SJCRH30 (cell line): Measurements from ENCODE around the gene KLHL20. TPM values are rescaled to one million over a fixed set of nuclear protein-coding genes. Genes with fewer than 3 reads are reported as not detected.
"Not testable (repeated sequence)": the region's sequence is repeated elsewhere in the genome, so short reads cannot be mapped to it uniquely, and the experiment has no call there.

Experiments used
- DNase-seq, 2 experiments: peaks; one replicate each; pipeline ENCODE4 v3.0.0-alpha.2; 2015 to 2020
- H3K27ac ChIP-seq: fragments of 250-450 bp; sonication (Bioruptor Pico); 2 replicates; pipeline ENCODE4 v1.5.1; 2020; ENCODE audit warnings: mild to moderate bottlenecking, moderate library complexity
- H3K27me3 ChIP-seq: fragments of 250-450 bp; sonication (Bioruptor Pico); 2 replicates; pipeline ENCODE4 v1.5.1; 2020; ENCODE audit warnings: mild to moderate bottlenecking, moderate library complexity
- H3K36me3 ChIP-seq: fragments of 250-450 bp; sonication (Bioruptor Pico); 2 replicates; pipeline ENCODE4 v1.5.1; 2020; ENCODE audit warnings: mild to moderate bottlenecking, moderate library complexity
- H3K4me1 ChIP-seq: fragments of 250-450 bp; sonication (Bioruptor Pico); 2 replicates; pipeline ENCODE4 v1.5.1; 2020; ENCODE audit warnings: mild to moderate bottlenecking, moderate library complexity
- H3K4me3 ChIP-seq: fragments of 250-450 bp; sonication (Bioruptor Pico); 2 replicates; pipeline ENCODE4 v1.5.1; 2020; ENCODE audit warnings: mild to moderate bottlenecking, moderate library complexity
- H3K9me3 ChIP-seq: fragments of 250-450 bp; sonication (Bioruptor Pico); replicated peaks from 2 replicates; pipeline ENCODE4 v1.5.1; 2020; ENCODE audit warnings: mild to moderate bottlenecking, moderate library complexity
- total RNA-seq: library from RNA; depleted of rRNA; stranded (reverse); fragments of >200 nt; shearing (Covaris generic); gene quantifications from 2 replicates; pipeline ENCODE4 v1.2.3, GENCODE V29; 2014

KLHL20 gene
- total RNA-seq, 1 experiment from 2014 or later, result 14.1 TPM

DNA sequence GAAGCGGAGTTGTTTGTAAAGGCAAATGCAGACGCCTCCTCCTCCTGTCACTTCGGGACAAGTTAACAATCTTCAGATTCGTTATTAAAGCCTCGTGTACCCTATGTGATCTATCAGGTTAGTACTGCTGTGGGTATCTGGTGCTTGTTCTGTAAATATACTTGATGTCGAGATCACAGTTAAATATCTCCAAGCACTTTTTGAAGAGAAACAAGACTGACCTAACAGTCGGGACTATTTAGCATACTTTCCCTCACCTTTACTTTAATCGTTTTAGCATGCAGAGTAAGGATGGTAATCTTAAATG, 710 bp downstream of the KLHL20 start:
- no peak for DNase-seq
- Histone ChIP-seq H3K4me1 (no peaks in the 10 kb centered on the region), H3K27ac (peak overlapping the region; percentile 35), H3K4me3 (peak overlapping the region; percentile 74), H3K27me3 (no peaks in the 10 kb centered on the region), H3K36me3 (no peaks in the 10 kb centered on the region; the same call in 1 of the 2 replicates), H3K9me3 (no peaks in the 10 kb centered on the region)

DNA sequence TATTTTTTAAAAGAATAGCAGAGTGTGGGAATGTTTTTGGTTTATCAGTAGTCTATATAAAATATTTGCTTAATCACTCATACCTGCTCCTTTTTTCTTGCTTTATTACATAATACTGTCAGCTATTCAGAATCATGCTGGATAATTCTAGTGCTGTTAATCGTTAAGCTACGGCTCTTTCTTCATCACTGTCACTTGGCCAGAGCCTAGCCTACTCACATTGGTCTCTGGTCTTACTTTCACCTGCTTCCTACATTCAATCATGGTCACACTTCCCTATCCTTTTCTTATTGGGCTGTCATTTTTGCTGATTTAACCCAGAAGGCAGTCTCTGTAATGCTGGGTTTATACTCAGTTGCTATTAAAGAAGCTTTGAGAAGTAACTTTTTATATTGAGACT, 2.5 kb downstream of the KLHL20 start:
- no peak for DNase-seq
- Histone ChIP-seq H3K9me3 (no peaks in the 10 kb centered on the region), H3K4me3 (no peak overlapping the region), H3K4me1 (no peaks in the 10 kb centered on the region), H3K27me3 (no peaks in the 10 kb centered on the region), H3K36me3 (no peaks in the 10 kb centered on the region; the same call in 1 of the 2 replicates), H3K27ac (no peak overlapping the region)

DNA sequence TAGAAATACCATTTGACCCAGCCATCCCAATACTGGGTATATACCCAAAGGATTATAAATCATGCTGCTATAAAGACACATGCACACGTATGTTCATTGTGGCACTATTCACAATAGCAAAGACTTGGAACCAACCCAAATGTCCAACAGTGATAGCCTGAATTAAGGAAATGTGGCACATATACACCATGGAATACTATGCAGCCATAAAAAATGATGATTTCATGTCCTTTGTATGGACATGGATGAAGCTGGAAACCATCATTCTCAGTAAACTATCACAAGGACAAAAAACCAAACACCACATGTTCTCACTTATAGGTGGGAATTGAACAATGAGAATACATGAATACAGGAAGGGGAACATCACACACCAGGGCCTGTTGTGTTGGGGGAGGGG, 16.6 kb downstream of the KLHL20 start:
- peaks cover 11% of the 10 kb centered on the region; the same call in 1 of the 2 replicates for H3K36me3 ChIP-seq
- H3K27ac ChIP-seq, H3K4me1 ChIP-seq, H3K9me3 ChIP-seq, H3K27me3 ChIP-seq, H3K4me3 ChIP-seq, DNase-seq: not testable (repeated sequence)

DNA sequence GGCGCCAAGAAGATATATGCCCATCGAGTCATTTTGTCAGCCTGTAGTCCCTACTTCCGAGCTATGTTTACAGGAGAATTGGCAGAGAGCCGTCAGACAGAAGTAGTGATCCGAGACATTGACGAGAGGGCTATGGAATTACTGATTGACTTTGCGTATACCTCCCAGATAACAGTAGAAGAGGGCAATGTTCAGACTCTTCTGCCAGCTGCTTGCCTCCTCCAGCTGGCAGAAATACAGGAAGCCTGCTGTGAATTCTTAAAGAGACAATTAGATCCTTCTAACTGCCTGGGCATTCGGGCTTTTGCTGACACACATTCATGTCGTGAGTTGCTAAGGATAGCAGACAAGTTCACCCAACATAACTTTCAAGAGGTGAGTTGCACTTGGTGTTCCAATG, 19.1 kb downstream of the KLHL20 start:
- Histone ChIP-seq H3K4me1 (no peaks in the 10 kb centered on the region), H3K9me3 (no peaks in the 10 kb centered on the region), H3K36me3 (peaks cover 11% of the 10 kb centered on the region; the same call in 1 of the 2 replicates), H3K27ac (no peak overlapping the region), H3K27me3 (no peaks in the 10 kb centered on the region), H3K4me3 (no peak overlapping the region)
- DNase-seq, result no peak

DNA sequence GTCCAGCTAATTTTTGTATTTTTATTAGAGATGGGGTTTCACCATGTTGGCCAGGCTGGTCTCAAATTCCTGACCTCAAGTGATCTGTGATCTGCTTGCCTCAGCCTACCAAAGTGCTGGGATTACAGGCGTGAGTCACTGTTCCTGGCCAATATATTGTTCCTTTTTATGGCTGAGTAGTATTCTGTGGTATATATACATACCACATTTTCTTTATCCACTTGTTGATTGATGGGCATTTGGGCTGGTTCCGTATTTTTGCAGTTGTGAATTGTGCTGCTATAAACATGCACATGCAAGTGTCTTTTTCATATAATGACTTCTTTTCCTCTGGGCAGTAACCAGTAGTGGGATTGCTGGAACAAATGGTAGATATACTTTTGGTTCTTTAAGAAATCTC, 21.3 kb downstream of the KLHL20 start:
- H3K4me1 ChIP-seq, H3K27me3 ChIP-seq, H3K27ac ChIP-seq, DNase-seq, H3K4me3 ChIP-seq, H3K9me3 ChIP-seq: not testable (repeated sequence)
- peaks cover 11% of the 10 kb centered on the region; the same call in 1 of the 2 replicates for H3K36me3 ChIP-seq

DNA sequence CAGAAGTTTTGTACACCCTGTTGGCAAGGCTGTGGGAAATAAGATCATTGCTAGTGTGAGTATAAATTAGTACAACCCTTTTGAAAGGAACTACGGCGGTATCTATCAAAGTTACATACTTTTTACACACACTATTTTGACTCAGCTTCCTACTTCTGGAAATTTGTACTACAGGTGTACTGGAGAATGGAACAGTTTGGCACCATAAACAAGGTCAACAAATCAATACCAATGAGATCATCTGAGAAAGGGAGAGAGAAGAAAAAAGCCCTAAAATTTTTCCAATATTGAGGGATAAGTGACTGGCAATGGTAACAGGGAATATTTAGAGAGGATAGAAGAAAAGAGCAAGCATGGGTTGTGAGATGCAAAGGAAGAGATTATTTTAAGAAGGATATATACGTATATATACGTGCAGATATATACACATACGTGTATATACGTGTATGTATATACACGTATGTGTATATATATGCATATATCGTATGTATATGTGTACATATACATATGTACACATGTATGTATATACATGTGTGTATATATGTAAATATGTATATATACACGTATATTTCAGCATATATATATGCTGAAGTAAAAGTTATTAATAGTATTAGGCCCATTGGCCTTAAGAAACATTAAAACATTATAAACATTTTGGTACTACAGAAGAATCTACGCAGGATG, 27.6 kb downstream of the KLHL20 start:
- DNase-seq, result no peak
- H3K9me3 ChIP-seq, result no peaks in the 10 kb centered on the region
- no peaks in the 10 kb centered on the region for H3K27me3 ChIP-seq
- no peak overlapping the region for H3K4me3 ChIP-seq
- H3K36me3 ChIP-seq, result peaks cover 3% of the 10 kb centered on the region; the same call in 1 of the 2 replicates
- no peaks in the 10 kb centered on the region for H3K4me1 ChIP-seq
- H3K27ac ChIP-seq, result no peak overlapping the region

DNA sequence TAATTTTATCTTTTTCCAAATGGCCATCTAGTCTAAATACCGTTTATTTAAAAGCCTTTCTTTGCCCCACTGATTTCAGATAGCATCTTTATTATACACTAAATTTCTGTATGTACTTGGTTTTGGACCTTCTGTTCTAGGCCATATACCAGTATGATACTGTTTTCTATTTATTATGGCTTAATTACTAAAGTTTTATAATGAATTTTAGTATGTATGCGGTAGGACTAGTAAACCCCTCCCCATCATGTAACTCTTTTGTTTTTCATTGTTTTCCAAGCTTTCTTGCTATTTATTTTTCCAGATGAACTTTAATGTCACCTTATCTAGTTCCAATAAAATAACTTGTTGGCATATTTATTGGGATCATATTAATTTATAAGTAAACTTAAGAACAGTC, 29.9 kb downstream of the KLHL20 start:
- peaks cover 3% of the 10 kb centered on the region; the same call in 1 of the 2 replicates for H3K36me3 ChIP-seq
- H3K4me3 ChIP-seq, result no peak overlapping the region
- no peaks in the 10 kb centered on the region for H3K9me3 ChIP-seq
- no peaks in the 10 kb centered on the region for H3K4me1 ChIP-seq
- no peak for DNase-seq
- no peak overlapping the region for H3K27ac ChIP-seq
- H3K27me3 ChIP-seq, result no peaks in the 10 kb centered on the region

DNA sequence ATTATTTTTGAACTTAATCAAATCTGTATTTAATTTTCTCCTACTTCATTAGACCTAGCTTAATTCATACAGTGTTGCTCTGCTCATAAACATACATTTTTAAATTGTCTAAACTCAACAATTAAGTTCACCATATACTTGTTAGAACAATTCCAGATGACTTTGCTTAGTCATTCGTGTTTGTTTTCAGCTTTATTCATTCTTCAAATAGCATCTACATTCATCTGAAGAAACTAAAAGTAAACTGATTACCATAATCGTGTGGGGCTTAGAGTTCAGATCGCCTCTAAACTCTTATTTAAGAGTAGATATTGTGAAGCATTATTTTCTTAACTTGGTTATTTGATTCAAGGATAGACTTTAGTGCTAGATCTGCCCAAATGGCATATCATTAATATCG, 34.4 kb downstream of the KLHL20 start:
- H3K27me3 ChIP-seq, result no peaks in the 10 kb centered on the region
- no peaks in the 10 kb centered on the region for H3K4me1 ChIP-seq
- peaks cover 5% of the 10 kb centered on the region; the same call in 1 of the 2 replicates for H3K36me3 ChIP-seq
- no peak overlapping the region for H3K4me3 ChIP-seq
- no peak overlapping the region for H3K27ac ChIP-seq
- H3K9me3 ChIP-seq, result no peaks in the 10 kb centered on the region
- no peak for DNase-seq

DNA sequence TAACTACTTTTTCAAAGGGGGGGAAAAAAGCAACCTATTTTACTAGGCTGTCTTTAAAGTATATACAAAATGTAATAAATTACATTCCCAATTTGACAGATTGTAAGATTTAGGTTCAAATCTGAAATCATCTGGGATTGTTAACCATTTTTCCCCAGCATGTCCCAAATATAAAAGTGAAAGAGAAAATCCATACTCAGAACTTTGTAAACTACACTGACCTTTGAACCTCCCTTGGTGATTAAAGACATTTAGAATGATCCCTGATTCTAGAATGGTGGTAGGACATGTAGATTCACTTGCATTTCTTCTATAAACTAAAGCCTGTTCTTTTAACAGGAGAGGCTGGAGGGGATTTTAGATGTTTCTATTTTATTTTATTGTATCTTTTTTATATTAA, 39.0 kb downstream of the KLHL20 start:
- H3K27me3 ChIP-seq, result no peaks in the 10 kb centered on the region
- DNase-seq, result no peak
- no peaks in the 10 kb centered on the region for H3K4me1 ChIP-seq
- peaks cover 23% of the 10 kb centered on the region for H3K36me3 ChIP-seq
- H3K9me3 ChIP-seq, result no peaks in the 10 kb centered on the region
- no peak overlapping the region for H3K27ac ChIP-seq
- no peak overlapping the region for H3K4me3 ChIP-seq

DNA sequence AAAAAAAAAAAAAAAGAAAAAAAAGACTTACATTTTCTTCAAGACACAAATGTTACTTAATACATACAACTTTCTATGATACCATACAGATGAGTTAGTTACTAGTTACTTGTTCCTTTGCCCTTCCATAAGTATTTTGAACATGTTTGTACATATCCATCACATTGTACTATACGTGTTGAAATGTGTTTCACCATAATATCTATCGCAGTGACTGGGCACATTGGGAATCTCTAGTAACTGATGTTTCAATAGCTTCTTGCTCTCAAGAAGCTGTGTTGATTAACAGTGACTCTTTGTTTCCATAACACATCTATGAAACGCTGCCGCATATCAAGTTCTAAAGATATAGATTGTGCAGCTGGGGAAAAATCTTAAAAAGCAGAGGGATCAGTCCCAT, 42.9 kb downstream of the KLHL20 start:
- H3K27me3 ChIP-seq, result no peaks in the 10 kb centered on the region
- H3K4me3 ChIP-seq, result no peak overlapping the region
- no peak for DNase-seq
- H3K4me1 ChIP-seq, result no peaks in the 10 kb centered on the region
- H3K9me3 ChIP-seq, result 0 out of 2 replicates have a peak, but pooled peaks cover 1% of the 10 kb centered on the region
- peaks cover 29% of the 10 kb centered on the region for H3K36me3 ChIP-seq
- H3K27ac ChIP-seq, result no peak overlapping the region

DNA sequence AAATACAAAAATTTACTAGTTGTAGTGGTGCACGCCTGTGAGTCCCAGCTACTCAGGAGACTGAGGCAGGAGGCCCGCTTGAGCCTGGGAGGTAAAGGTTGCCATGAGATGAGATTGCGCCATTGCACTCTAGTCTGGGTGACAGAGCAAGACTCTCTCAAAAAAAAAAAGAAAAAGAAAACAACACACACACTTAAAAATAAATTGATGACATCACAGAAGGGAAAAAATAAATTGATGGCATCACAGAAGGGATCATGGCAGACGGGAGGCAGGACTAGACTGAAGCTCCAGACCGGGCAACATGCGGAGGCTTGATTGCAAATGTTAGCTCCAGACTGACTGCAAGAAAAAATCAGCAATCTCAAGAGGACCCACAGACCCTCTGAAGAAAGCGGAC, 43.3 kb downstream of the KLHL20 start:
- DNase-seq, result no peak
- H3K27me3 ChIP-seq, result no peaks in the 10 kb centered on the region
- peaks cover 28% of the 10 kb centered on the region for H3K36me3 ChIP-seq
- no peaks in the 10 kb centered on the region for H3K4me1 ChIP-seq
- H3K4me3 ChIP-seq, result no peak overlapping the region
- H3K27ac ChIP-seq, result no peak overlapping the region
- H3K9me3 ChIP-seq, result 0 out of 2 replicates have a peak, but pooled peaks cover 4% of the 10 kb centered on the region

DNA sequence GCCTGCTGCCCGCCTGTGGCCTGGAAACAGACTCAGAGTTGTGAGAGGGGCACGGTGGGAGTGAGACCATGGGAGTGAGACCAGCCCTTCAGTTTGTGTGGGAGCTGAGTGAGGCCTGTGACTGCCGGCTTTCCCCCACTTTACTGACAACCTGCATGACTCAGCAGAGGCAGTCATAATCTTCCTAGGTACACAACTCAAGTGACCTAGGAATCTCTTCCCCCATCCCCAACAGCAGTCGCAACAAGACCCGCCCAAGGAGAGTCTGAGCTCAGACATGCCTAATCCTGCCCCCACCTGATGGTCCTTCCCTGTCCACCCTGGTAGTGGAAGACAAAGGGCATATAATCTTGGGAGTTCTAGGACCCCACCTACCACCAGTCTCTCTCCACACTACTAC, 44.2 kb downstream of the KLHL20 start:
- Histone ChIP-seq H3K4me1 (no peaks in the 10 kb centered on the region), H3K4me3 (no peak overlapping the region), H3K27ac (no peak overlapping the region), H3K36me3 (peaks cover 28% of the 10 kb centered on the region), H3K9me3 (0 out of 2 replicates have a peak, but pooled peaks cover 5% of the 10 kb centered on the region), H3K27me3 (no peaks in the 10 kb centered on the region)
- no peak for DNase-seq

DNA sequence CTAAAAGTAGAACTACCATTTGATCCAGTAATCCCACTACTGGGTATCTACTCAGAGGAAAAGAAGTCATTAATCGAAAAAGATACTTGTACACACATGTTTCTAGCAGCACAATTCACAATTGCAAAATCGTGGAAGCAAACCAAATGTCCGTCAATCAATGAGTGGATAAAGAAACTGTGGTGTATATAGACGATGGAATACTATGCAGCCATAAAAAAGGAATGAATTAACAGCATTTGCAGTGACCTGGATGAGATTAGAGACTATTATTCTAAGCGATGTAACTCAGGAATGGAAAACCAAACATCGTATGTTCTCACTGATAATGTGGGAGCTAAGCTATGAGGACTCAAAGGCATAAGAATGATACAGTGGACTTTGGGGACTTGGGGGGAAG, 49.5 kb downstream of the KLHL20 start:
- H3K27ac ChIP-seq, H3K9me3 ChIP-seq: not testable (repeated sequence)
- peaks cover 14% of the 10 kb centered on the region for H3K36me3 ChIP-seq

DNA sequence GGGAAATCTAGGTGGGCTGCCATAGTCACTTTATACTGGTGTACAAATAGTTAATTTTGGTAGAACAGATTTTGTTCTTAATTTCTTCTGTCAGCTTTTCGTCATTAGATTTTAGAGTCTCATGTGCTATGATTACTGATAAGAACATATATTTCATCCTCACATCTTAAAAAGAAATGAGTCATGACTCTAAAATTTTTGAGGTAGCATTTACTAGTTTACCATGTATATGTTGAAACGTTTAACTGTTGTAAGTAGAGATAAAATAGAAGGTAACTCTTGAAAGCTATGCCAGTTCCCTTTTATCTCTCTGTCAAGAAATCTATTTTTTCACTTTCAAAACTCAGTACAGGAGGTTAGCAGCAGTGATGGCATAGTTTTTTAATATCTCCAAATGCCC, 53.4 kb downstream of the KLHL20 start:
- DNase-seq, result no peak
- Histone ChIP-seq H3K27ac (no peak overlapping the region), H3K27me3 (no peaks in the 10 kb centered on the region), H3K9me3 (0 out of 2 replicates have a peak, but pooled peaks cover 4% of the 10 kb centered on the region), H3K36me3 (peaks cover 8% of the 10 kb centered on the region; the same call in 1 of the 2 replicates), H3K4me3 (no peak overlapping the region), H3K4me1 (no peaks in the 10 kb centered on the region)

More for the DNA sequence above, 49.5 kb downstream of the KLHL20 start:
- not testable (repeated sequence) for H3K4me3 ChIP-seq, H3K27me3 ChIP-seq, H3K4me1 ChIP-seq, DNase-seq

DNA sequence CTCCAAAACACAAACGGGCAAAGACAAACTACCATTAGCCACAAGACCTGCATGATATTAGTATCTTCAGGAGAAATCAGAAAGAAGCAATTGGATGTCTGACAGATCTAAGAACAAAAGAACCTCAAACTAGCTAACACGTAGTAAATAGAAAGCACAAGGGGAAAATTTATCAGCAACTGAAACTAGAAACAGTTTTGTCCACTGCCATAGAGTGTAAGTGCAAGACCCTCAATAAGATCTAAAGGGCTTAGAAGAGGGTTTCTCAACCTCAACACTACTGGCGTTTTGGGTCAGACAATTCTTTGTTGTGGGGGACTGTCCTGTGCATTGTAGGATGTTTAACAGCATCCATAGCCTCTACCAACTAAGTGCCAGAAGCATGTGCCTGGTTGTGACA, 54.0 kb downstream of the KLHL20 start:
- H3K4me3 ChIP-seq, result no peak overlapping the region
- no peak for DNase-seq
- 0 out of 2 replicates have a peak, but pooled peaks cover 4% of the 10 kb centered on the region for H3K9me3 ChIP-seq
- H3K4me1 ChIP-seq, result no peaks in the 10 kb centered on the region
- H3K36me3 ChIP-seq, result peaks cover 8% of the 10 kb centered on the region; the same call in 1 of the 2 replicates
- no peaks in the 10 kb centered on the region for H3K27me3 ChIP-seq
- H3K27ac ChIP-seq, result no peak overlapping the region

DNA sequence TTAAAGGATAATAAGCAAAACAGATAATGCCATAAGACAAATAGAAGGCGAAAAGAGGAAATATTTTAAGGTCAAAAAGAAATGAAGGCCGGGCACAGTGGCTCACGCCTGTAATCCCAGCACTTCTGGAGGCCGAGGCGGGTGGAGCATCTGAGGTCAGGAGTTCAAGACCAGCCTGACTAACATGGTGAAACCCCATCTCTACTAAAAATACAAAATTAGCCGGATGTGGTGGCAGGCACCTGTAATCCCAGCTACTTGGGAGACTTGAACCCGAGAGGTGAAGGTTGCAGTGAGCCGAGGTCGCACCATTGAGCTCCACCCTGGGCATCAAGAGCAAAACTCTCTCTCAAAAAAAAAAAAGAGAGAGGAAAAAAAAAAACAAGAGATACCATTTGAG, 55.5 kb downstream of the KLHL20 start:
- not testable (repeated sequence) for H3K9me3 ChIP-seq, DNase-seq, H3K27ac ChIP-seq, H3K27me3 ChIP-seq, H3K4me1 ChIP-seq, H3K4me3 ChIP-seq
- H3K36me3 ChIP-seq, result peaks cover 13% of the 10 kb centered on the region; the same call in 1 of the 2 replicates
